HPDE6-E6E7 (cell line): ENCODE measurements around the gene MSH6.
A peak's percentile ranks its signal among the peaks of the same experiment; 100 is the strongest.

Experiments
- DNase-seq: peaks from one replicate; pipeline ENCODE4 v3.0.0; 2011; ENCODE audit warnings: missing footprints; ENCODE audit errors: extremely low spot score

Gene MSH6

DNA sequence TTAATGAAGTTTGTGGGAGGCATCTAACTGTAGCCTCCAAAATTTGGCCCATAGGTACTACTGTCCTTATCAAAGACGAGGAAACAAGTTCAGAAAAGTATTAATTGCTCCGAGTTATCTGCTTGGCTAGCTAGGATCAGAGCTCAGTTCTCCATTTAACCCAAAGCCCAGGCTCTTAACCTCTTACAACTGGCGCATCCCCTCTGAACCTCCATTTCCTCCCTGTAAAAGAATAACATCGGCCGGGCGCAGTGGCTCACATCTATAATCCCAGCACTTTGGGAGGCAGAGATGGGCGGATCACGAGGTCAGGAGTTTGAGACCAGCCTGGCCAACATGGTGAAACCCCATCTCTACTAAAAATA is 3.5 kb upstream of the MSH6 start:
- DNase-seq, result no peak

DNA sequence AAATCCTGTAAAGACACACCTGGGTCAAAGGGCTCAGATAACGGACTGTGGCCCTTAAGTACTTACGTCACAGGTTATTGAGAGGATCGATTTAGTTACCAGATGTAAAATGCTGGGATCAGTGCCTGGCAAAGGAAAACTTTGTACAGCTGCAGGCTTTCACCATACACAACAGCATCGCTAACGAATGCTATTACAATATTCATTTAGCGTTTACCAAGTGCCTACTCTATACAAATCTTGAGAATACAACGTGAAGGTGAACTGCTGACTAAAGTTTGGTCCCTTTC is 619 bp upstream of the MSH6 start:
- no peak for DNase-seq

DNA sequence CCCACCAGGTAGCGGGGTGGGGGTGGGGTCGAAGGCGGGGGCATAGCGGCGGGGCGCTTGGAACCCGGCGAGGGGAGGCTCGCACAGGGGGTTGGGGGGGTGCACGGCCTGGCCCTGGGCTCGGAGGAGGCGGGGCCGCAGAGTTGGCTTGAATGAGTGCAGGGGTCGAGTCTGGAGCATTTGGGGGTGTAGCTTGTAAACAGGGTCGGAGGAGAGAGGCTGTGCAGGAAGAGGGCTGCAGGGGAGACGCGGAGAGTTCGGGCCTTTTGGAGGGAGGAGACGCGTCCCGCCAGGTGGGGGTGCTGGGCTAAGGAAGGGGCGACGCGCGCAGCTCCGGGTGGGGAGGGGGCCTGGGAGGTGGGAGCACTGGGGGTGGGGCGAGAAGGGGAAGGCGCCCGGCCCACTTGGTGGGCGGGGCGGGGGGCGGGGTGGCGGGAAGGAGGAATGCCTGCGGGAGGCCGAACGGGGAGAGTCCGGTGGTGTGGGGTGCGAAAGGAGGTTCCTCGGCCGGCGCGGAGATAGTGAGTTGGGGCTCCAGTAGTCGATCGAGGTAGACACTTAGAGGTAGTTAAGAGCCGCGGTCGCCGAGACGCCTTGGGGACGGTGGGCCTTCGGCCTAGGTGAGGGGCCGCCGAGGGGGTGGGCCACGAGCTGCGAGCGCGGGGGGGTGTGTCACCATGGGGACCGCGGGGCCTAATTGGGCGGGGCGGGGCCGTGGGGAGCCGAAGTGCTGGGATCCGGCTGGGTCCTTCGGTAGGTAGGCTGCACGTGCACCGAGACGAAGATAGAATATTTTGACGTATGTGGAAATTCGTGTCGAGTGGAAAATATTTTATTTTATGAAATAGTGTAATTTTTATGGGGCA is 774 bp downstream of the MSH6 start:
- peak; percentile 62 for DNase-seq

GRCh38 chr2:47784352-47784851 is 1.5 kb downstream of the MSH6 start:
- no peak for DNase-seq

GRCh38 chr2:47785986-47786385 is 3.0 kb downstream of the MSH6 start:
- no peak for DNase-seq

GRCh38 chr2:47796090-47796697 is 13.2 kb downstream of the MSH6 start:
- no peak for DNase-seq

- DNase-seq, result no peak
Measured at GRCh38 chr2:47798631-47799030, 15.7 kb downstream of the MSH6 start.

DNA sequence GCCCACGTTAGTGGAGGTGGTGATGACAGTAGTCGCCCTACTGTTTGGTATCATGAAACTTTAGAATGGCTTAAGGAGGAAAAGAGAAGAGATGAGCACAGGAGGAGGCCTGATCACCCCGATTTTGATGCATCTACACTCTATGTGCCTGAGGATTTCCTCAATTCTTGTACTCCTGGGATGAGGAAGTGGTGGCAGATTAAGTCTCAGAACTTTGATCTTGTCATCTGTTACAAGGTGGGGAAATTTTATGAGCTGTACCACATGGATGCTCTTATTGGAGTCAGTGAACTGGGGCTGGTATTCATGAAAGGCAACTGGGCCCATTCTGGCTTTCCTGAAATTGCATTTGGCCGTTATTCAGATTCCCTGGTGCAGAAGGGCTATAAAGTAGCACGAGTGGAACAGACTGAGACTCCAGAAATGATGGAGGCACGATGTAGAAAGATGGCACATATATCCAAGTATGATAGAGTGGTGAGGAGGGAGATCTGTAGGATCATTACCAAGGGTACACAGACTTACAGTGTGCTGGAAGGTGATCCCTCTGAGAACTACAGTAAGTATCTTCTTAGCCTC is 16.2 kb downstream of the MSH6 start:
- no peak for DNase-seq

- DNase-seq, result no peak
Measured at GRCh38 chr2:47801118-47801517, 18.2 kb downstream of the MSH6 start.

GRCh38 chr2:47803363-47803762 is 20.4 kb downstream of the MSH6 start:
- DNase-seq, result no peak

DNA sequence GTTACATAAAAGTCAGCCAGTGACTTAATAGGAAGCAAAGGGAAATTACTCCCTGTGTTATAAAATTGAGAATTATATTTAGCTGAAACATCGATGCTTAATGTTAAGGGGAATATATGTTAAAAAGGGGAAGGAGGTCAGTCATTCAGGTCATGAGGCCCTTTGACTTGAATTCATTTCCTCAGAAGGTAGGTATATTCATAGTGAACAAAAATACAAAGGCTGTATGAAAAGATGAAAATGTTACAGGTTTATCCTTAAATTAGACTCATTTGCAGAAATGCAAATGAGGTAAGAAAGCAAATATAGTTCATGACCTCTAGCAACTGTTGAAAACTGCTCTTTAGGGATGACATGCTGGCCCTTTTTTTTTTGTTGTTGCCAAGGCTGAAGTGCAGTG is 20.8 kb downstream of the MSH6 start:
- no peak for DNase-seq

- no peak for DNase-seq
Measured at GRCh38 chr2:47805850-47806249, 22.9 kb downstream of the MSH6 start.

DNA sequence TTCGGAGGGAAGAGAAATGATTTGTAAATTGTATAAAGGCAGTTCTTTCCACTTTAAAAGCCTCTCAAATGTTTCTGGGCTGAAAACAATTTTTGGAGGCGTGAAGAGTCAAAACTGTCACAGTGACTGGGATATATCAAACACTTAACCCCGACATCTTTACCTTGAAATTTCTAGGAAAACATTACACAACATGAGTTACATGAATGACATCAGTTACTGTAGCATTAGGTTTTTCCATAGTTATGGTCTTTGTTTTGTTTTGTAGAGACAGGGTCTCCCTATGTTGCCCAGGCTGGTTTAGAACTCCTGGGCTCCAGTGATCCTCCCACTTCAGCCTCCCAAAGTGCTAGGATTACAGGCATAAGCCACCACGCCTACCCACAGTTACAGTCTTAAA is 25.7 kb downstream of the MSH6 start:
- no peak for DNase-seq

- DNase-seq, result no peak
Measured at GRCh38 chr2:47809903-47810302, 27.0 kb downstream of the MSH6 start.

DNA sequence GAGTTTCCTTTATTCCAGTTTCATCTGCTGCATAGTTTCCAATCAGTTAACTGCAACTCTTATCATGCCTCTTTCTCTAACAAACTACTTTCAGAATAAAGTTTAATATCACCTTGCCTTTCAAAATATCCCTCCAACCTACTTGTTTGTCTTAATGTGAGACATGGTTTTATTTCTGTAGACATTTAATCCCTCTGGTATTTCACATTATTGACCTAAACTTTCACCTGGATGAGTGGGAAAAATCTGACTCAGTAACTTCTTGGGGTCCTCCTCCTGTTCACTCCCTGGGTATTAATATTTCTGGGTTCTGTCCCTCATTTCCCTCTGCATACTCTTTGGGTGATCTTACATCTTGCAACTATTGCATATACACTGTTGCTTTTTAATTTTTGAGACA is 27.9 kb downstream of the MSH6 start:
- no peak for DNase-seq

GRCh38 chr2:47811668-47812067 is 28.7 kb downstream of the MSH6 start:
- no peak for DNase-seq

DNA sequence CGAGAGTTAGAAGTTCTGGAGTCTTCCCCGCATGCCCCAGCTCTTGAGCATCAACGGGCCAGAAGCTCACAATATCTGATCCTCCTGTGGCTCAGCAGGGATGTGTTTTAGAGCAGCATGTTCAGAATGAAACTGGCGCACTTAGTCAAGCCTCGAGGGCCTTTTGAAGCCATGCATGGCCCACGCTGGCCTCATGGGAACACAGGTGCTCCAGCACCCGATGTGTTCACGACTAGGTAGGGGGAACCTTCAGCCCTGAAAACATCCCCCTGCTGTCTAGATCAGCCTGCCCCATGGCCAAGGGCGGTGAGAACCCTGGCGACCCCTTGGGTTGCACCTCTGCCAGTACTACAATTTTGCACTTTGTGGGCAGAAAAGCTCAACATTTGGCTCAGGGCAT is 32.8 kb downstream of the MSH6 start:
- DNase-seq, result no peak

- DNase-seq, result no peak
Measured at GRCh38 chr2:47818777-47819176, 35.8 kb downstream of the MSH6 start.

DNA sequence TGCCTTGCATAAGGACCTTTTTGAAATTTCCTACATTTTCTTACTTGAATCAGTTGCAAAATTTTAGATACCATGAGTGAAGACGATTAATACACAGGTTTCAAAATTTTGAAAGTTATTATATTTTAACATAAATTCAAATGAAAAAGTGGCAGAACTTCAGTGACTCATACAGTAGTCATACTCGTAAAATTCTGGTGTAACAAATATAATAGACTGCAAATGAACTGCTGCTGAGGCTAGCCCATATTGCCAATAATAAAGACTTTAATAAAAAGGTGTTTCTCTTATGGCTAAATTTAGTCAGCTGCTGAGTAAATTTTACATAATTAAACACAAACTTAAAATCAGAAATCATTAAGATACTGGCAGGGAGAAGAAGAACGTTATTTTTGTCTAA is 36.9 kb downstream of the MSH6 start:
- no peak for DNase-seq

GRCh38 chr2:47822518-47822917 is 39.6 kb downstream of the MSH6 start:
- no peak for DNase-seq

DNA sequence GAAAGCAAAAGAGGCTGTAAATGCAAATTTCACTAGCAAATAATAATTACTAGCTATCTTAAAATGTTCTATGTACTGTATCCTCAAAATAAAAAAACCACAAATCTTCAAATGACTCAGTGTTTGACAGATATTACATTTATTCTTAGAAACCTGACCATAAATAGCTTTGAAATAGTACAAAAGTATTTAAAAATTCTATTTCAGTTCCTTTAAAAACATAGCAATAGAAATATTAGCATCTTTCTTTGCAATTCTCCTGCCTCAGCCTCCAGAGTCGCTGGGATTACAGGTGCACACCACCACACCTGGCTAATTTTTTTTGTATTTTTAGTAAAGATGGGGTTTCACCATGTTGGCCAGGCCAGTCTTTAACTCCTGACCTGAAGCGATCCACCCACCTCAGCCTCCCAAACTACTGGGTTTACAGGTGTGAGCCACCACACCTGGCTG is 50.6 kb downstream of the MSH6 start:
- no peak for DNase-seq

GRCh38 chr2:47838249-47838648 is 55.3 kb downstream of the MSH6 start:
- DNase-seq, result no peak

DNA sequence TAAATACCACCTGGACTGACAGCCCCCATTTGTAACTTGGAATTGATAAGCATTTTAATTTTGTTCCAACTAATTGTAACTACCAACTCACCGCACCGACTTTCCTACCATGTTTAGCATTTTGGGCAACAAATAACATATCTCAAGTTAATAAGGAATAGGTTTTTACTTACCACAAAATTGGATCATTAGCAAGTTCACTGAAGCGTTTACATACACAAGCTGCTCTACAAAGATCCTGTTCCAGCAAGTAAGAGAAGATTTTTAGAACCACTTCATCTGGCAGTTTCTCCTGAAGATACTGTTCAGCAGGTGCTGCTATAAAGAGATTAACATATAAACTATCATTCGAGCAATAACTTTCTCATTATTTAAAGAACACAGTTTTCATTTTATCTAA is 55.7 kb downstream of the MSH6 start:
- DNase-seq, result no peak
